Stimulated activated CD8-positive, alpha-beta memory T cell treated with anti-CD3 and anti-CD28 coated beads, Interleukin-7, amount 100 ng/mL, for 1 hour (primary cell): ENCODE measurements around the gene ZRANB1.

Source experiments
- DNase-seq, 2 donors: peaks; one replicate each; pipeline ENCODE4 v3.0.0-alpha.2; 2020; ENCODE audit warnings: low read depth in 2 of 2

The ZRANB1 gene

DNA sequence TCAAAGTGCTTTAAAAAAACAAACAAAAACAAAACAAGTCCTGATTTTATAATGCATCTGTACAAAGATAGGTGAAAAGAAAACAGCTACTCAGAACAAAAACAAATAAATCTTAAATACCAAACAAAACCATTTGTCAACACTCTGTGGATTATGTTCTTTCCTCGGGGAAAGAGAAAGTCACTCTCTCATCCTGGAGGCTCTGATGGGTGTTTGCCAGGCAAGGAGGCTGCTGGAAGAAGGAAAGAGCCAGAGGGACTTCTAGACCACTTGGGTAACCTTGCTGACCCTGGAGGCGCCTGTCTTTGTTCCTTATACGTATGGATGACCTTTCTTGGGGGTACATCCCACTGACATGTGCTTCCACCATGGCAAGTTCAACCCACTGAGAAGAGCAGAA, 92.8 kb downstream of the ZRANB1 start:
- DNase-seq, result no peak

DNA sequence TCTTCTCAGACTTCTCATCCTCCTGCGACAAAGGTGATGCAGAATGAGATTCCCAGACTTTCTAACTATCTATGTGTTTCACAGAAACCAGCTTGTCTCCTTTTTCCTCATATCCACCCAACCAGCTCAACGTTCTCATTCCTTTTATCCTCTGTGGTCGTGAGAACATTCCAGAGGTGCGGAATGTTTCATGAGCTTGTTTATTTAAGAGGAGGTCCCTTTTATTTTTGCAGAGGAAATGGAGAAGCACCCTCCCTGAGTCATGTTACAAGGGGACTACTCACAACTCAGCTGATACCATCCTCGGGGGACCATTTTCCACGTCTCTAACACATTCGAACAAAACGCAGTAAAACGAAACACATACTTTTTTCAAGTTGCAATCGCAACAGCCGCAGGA, 93.2 kb downstream of the ZRANB1 start:
- DNase-seq, result no peak

DNA sequence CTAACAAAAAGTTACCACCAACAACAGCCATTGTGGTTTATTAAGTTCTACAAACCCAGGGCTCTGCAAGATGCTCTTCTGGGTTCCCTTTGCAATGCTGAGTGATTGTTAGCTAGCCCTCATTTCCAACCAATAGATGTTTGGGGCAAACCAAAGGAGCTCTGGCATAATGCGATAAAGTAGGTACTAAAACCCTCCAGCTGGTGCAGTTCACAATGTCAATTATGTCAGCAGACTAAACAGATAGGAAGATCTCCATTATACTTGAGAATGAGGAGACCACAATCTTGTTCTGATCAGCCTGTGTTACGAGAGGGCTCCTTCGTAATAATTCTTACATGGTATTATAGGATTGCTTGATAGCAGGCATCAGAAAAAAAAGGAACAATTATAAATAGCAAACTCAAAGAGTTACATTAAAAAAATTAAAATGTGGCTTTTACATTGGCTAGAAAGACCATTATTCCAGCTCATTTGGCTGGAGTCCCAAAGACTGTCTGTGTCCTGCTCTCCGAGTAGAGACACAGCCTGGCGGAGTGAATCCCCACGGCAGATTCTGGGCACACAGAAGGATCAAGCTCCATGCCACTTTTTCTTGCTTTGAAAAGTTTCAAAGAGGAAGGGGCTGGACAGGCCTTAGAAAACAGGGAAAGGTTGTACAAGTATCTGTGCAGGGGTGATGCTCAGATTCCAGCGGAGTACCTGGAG, 93.8 kb downstream of the ZRANB1 start:
- no peak for DNase-seq

DNA sequence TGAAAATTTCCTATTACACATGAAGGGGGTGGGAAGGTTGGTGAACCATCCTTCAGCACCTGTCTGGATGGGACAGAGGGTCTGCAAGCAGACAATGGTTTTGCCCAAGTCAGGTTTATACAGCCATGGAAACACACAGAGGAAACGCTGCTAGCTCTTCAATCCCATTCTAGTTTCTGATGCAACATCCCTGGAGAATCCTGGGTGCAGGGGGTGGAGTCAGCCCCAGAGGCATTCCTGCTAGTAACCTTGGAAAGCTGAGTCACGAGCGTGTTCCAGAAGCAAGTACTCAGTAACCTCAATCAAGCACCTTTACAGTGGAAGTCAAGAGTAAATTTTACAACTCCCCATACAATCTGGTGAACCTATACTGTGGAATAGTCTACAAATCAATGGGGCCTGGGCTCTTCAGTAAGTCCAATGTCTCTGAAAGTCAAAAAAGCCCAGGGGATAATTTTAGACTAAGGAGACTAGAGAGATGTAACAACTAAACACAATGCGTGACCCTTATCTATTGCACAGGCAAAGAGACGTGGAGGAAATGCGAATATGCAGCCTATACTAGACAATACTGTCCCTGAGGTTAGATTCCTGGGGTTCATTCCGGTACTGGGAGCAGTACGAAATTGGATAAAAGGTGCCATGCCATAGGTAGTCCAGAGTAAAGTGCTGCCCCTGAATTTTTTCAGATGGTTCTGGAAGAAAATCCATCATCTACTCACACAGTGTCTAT, 95.4 kb downstream of the ZRANB1 start:
- DNase-seq, result no peak
